NAMALWA (cell line): ENCODE data around the gene DGAT2L6.
A peak's percentile ranks its signal among the peaks of the same experiment; 100 is the strongest.
"Not testable (repeated sequence)": the region's sequence is repeated elsewhere in the genome, so short reads cannot be mapped to it uniquely, and the experiment has no call there.

Experiments
- DNase-seq: peaks from one replicate; pipeline ENCODE4 v3.0.0-alpha.2; 2015; ENCODE audit warnings: low spot score

Gene DGAT2L6

GRCh38 chrX:70196961-70197720 lies 19.9 kb downstream of the DGAT2L6 start:
- peak; percentile 78 for DNase-seq

GRCh38 chrX:70201732-70202131 lies 24.4 kb downstream of the DGAT2L6 start:
- no peak for DNase-seq

- no peak for DNase-seq
Observed at GRCh38 chrX:70208479-70208878, 31.2 kb downstream of the DGAT2L6 start.

- DNase-seq: not testable (repeated sequence)
Observed at GRCh38 chrX:70209570-70209969, 32.3 kb downstream of the DGAT2L6 start.

- no peak for DNase-seq
Observed at GRCh38 chrX:70219938-70220764, 42.9 kb downstream of the DGAT2L6 start.

GRCh38 chrX:70226048-70226447 lies 48.8 kb downstream of the DGAT2L6 start:
- no peak for DNase-seq

GRCh38 chrX:70226687-70227086 lies 49.4 kb downstream of the DGAT2L6 start:
- DNase-seq: no peak

GRCh38 chrX:70231666-70232065 lies 54.4 kb downstream of the DGAT2L6 start:
- no peak for DNase-seq

GRCh38 chrX:70234355-70234754 lies 57.1 kb downstream of the DGAT2L6 start, which contains the start of gene AWAT1:
Gene AWAT1, plus strand, starts transcription at chrX:70234655. Its CDS starts 41 bp downstream, at chrX:70234696.
- DNase-seq: no peak

- no peak for DNase-seq
Observed at GRCh38 chrX:70240751-70241150, 63.5 kb downstream of the DGAT2L6 start.

- no peak for DNase-seq
Observed at GRCh38 chrX:70241501-70241900, 64.2 kb downstream of the DGAT2L6 start.

- DNase-seq: not testable (repeated sequence)
Observed at GRCh38 chrX:70243601-70244000, 66.3 kb downstream of the DGAT2L6 start.

GRCh38 chrX:70244881-70245280 lies 67.6 kb downstream of the DGAT2L6 start:
- DNase-seq: no peak

GRCh38 chrX:70247252-70247651 lies 70.0 kb downstream of the DGAT2L6 start:
- no peak for DNase-seq

GRCh38 chrX:70252491-70252890 lies 75.2 kb downstream of the DGAT2L6 start:
- no peak for DNase-seq

GRCh38 chrX:70253377-70254062 lies 76.2 kb downstream of the DGAT2L6 start:
- no peak for DNase-seq

GRCh38 chrX:70254063-70254400 lies 76.7 kb downstream of the DGAT2L6 start:
- no peak for DNase-seq

GRCh38 chrX:70254909-70255308 lies 77.6 kb downstream of the DGAT2L6 start:
- DNase-seq: no peak
